Stimulated activated CD4-positive, alpha-beta T cell treated with anti-CD3 and anti-CD28 coated beads, Interleukin-4, amount 100 ng/mL, for 4 hours (primary cell): ENCODE results near the gene NNMT.

Source experiments
- DNase-seq, 2 experiments: peaks; one replicate each; pipeline ENCODE4 v3.0.0-alpha.2; 2020

Gene NNMT

DNA sequence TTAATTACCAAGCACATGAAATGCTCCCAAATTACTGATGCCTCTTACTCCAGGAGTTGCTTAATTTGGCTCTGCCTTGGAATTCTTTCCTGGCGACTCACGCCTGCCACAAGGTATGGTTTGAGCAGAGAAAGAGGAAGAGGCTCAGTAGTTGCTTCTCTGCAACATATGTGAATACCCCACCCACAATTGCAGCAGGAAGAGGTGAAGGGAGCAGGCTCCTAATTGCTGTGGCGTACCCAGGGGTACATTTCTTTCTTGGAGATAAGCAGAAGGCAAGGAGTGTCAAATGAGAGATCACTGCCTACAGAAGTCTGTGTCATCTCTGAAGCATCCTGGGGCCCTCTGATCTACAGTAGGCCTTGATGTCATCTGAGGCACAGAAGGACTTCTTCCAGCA lies 10.6 kb upstream of the NNMT start:
- DNase-seq = no peak

DNA sequence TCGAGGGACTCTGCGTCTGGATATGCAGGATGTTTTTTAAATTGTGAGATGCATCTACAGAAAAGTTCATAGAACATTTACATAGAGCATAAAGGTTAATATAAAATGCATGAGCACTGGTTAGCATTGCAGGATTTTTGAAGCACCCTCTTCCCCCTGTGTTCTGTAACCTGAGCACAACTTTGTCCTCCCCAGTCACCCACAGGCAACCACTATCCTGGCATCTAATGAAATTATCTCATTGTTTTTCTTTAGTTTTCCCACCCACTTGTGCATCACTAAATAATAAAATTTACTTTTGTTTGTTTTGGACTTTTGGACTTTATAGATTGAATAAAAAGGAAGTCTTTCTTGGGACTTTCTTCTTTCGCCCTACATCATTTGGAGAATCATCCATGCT lies 10.0 kb upstream of the NNMT start:
- DNase-seq = no peak

GRCh38 chr11:114287154-114287553 lies 9.0 kb upstream of the NNMT start:
- DNase-seq = no peak

GRCh38 chr11:114288136-114288535 lies 8.1 kb upstream of the NNMT start:
- no peak for DNase-seq

- no peak for DNase-seq
Measured at GRCh38 chr11:114289779-114290178, 6.4 kb upstream of the NNMT start.

- no peak for DNase-seq
Measured at GRCh38 chr11:114290503-114291235, 5.5 kb upstream of the NNMT start.

- no peak for DNase-seq
Measured at GRCh38 chr11:114291381-114291780, 4.8 kb upstream of the NNMT start.

DNA sequence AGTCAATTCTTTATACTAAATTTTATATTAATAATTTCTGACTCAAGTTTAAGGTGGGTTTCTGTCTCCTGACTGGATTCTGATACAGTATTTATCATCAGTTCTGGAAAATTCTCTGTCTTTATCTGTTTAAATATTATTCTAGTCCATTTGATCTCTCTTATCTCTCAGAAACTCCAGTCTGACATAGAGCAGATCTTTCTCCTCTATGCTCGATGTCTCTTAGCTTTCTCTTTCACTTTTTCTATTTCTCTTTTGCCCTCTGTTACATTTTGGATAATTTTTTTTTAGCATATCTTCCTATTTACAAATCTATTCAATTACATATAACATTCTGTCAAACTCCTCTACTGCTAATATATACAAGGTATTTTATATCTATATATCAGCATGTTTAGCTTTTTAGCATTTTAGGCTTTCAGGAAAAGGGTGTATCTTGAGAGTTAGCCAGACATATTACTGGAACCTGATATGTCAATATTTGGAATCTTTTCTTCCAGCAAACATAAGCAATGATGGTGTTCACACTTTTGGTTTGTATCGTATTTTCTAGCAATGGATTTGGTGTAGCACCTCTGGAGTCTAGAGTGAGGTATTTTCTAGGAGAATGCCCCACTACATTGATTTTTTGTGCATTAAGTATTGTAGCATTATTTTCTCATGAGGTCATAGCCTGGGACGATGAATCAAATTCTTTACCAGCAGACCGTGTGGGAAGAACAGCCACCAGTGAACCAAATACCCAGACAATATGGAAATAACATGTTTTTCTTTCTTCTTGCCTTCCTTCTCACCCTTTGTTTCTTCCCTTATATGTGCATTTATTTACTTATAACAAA lies 4.1 kb upstream of the NNMT start:
- no peak for DNase-seq

DNA sequence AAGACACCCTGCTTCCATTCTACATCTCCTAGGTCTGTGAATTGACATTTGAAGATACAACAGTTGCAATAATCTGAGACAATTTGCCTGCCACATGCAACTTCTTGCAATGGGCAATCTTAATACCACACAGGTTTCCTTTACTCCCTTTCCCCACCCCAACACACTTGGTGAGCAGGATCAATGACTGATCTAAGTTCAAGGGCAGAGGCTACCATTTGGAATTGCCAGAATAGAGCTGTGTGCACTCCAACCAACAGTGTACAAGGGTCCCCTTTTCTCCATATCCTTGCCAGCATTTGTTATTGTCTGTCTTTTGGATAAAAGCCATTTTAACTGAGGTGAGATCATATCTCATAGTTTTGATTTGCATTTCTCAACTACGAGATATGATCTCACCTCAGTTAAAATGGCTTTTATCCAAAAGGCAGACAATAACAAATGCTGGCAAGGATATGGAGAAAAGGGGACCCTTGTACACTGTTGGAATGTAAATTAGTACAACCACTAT lies 2.9 kb upstream of the NNMT start:
- DNase-seq = no peak

DNA sequence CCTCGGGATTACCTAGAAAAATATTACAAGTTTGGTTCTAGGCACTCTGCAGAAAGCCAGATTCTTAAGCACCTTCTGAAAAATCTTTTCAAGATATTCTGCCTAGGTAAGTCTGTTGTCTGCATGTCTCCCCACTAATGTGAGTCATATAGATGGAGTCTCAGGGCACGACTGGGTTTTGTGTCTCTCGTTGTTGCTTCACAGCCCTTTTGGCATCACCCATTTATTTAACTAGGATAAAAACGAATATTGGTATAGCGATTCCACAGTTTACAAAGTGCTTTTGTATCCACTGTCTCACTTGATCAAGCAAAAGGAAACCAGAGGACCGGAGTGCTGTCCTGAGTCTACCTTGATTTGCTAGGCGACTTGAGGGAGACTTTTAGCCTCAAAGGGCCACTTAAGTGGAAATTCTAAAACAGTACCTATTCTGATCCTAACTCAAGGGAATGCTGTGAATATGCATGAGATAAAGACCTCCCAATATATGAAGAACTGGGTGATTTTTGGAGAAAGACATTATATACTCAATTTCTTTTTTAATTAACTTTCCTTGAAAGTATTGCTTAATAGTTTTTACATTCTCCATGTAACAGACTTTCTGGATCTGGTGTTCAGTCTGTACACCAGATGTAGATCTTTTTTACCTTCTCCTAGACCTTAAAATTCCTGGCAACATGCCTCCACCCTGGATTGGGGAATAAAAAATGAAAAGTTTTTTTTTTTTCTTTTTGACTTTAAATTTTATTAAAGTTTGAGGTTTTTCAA lies 590 bp downstream of the NNMT start:
- no peak for DNase-seq

GRCh38 chr11:114297806-114298709 lies 1.9 kb downstream of the NNMT start:
- DNase-seq = no peak

DNA sequence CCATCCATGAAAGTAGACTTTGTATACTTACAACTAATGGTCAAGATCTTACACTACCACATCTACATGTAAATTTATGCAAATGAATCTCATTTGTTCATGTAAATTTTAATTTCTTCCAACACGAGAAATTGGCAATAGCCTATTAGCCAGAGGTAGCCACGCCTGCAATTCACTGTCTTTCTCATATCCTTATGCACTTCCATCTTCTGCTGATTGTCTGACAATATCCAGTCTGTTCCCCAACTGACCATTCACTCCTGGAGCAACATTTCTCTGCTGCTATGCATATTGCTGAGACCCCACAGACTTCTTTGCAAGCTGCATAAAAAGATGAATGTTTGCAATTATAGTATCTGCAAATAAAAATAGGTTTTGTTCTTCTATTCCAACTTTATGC lies 2.5 kb downstream of the NNMT start:
- DNase-seq = no peak

GRCh38 chr11:114301088-114301487 lies 4.9 kb downstream of the NNMT start:
- DNase-seq = no peak

GRCh38 chr11:114301927-114302326 lies 5.7 kb downstream of the NNMT start:
- no peak for DNase-seq

- no peak for DNase-seq
Measured at GRCh38 chr11:114302663-114303062, 6.5 kb downstream of the NNMT start.

DNA sequence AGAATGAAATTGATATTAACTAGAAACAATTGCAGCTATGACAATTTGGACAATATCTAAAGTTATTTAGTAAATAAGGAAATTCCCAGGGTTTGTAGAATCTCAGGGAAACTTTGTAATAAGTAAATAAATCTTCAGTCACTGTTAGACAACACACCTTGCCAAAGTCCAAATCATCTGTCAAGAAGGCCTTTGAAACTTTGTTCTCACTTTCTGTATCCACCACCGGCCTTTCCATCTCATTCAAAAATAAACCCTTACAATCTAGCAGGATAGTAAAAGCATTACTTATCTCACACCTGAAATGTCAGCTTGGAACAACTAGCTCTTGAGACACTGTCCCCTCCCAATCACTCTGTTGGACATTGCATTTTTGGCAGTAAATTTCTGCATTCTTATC lies 7.9 kb downstream of the NNMT start:
- no peak for DNase-seq

DNA sequence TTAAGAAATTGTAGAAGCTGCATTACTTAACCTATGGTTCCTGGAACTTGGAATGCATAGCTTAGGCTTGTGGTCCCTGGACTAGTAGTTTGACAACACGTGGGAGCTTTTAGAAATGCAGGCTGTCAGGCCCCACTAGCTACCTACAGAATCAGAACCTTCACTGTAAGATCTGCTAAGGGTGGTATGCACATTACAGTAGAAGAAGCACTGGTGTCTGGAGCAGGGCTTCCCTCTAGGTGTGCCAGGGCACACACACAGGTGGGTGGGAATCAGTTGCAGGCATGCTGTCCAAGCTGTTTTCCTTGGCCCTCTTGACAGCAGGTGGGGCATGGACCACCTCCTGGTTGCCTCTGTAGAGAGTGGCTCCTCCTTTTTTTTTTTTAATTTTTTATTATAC lies 8.8 kb downstream of the NNMT start:
- DNase-seq = no peak

- DNase-seq = no peak
Measured at GRCh38 chr11:114307524-114308203, 11.5 kb downstream of the NNMT start.

- no peak for DNase-seq
Measured at GRCh38 chr11:114308689-114309089, 12.5 kb downstream of the NNMT start.

DNA sequence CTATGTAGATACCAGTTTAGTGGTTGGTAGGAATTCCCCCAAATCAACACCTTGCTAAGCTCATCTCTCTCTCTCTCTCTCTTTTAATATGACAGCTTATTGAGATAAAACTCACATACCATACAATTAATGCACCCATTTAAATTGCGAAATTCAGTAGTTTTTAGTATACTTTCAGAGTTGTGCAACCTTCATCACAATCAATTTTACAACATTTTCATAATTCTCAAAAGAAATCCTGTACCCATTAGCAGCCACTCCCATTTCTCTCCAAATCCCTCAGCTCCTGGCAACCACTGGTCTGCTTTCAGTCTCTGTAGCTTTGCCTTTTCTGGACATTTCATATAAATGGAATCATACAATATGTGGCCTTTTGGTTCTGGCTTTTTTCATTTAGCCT lies 13.3 kb downstream of the NNMT start:
- no peak for DNase-seq

- DNase-seq = no peak
Measured at GRCh38 chr11:114310095-114310494, 13.9 kb downstream of the NNMT start.

GRCh38 chr11:114311946-114312345 lies 15.7 kb downstream of the NNMT start:
- DNase-seq = no peak
